Measurements from ENCODE around the gene DOC2A. TPM values are rescaled to one million over a fixed set of nuclear protein-coding genes. Genes with fewer than 3 reads are reported as not detected.

The DOC2A gene
- total and polyA plus RNA-seq, 5 experiments from 2014 or later = not detected

- Mint-ChIP-seq H3K4me3 (peak overlapping the region in 7 of 10 donors; percentile 24 to 55 (median 43)), H3K4me1 (peaks cover 27 to 37% (median 28%) of the 10 kb centered on the region in 4 donors), H3K36me3 (peaks cover 0 to 45% (median 3%) of the 10 kb centered on the region in 3 donors), H3K27ac (peak overlapping the region in 6 of 10 donors; percentile 8 to 84 (median 43)), H3K9me3 (no peaks in the 10 kb centered on the region), H3K27me3 (no peaks in the 10 kb centered on the region)
- ATAC-seq (no peak), DNase-seq (no peak)
- POLR2A ChIA-PET = interaction anchor here (0.5 to 3.6 kb wide), 4 partner anchors 16 to 1726 kb away, joined by 3 to 12 read pairs (median 4); partner anchors contain the start of genes TAOK2 and TMEM219
These were observed 18.4 kb downstream of the DOC2A start for GRCh38 chr16:29992344-29992967.

GRCh38 chr16:29991571-29991904 lies 19.3 kb downstream of the DOC2A start:
- ATAC-seq (no peak), DNase-seq (no peak)
- Mint-ChIP-seq H3K4me3 (no peak overlapping the region), H3K36me3 (peaks cover 0 to 50% (median 4%) of the 10 kb centered on the region in 3 donors), H3K9me3 (no peaks in the 10 kb centered on the region), H3K27me3 (no peaks in the 10 kb centered on the region), H3K4me1 (peaks cover 22 to 30% (median 23%) of the 10 kb centered on the region in 4 donors), H3K27ac (no peak overlapping the region)
- POLR2A ChIA-PET = interaction anchor here (0.5 to 3.6 kb wide), 2 partner anchors 17 to 138 kb away, joined by 4 to 12 read pairs; partner anchors contain the start of gene TAOK2

- POLR2A ChIA-PET = interaction anchor here (3.6 kb wide), 1 partner anchor 17 kb away, joined by 12 read pairs; the partner anchor contains the start of gene TAOK2
- Mint-ChIP-seq H3K36me3 (peaks cover 0 to 55% (median 5%) of the 10 kb centered on the region in 3 donors), H3K4me1 (peaks cover 17 to 25% (median 18%) of the 10 kb centered on the region in 4 donors), H3K27ac (peak overlapping the region in 1 of 10 donors; percentile 39), H3K9me3 (no peaks in the 10 kb centered on the region), H3K27me3 (no peaks in the 10 kb centered on the region), H3K4me3 (no peak overlapping the region)
- no peak for ATAC-seq
- no peak for DNase-seq
These were observed 19.8 kb downstream of the DOC2A start for GRCh38 chr16:29990883-29991570.

GRCh38 chr16:29990034-29990433 lies 20.8 kb downstream of the DOC2A start:
- ATAC-seq (no peak), DNase-seq (no peak)
- Mint-ChIP-seq H3K4me3 (no peak overlapping the region), H3K9me3 (no peaks in the 10 kb centered on the region), H3K27me3 (no peaks in the 10 kb centered on the region), H3K36me3 (peaks cover 0 to 62% (median 5%) of the 10 kb centered on the region in 3 donors), H3K4me1 (peaks cover 13 to 19% (median 15%) of the 10 kb centered on the region in 4 donors), H3K27ac (no peak overlapping the region)
- POLR2A ChIA-PET = interaction anchor here (0.6 kb wide), 2 partner anchors 29 to 30 kb away, joined by 3 to 8 read pairs; no protein-coding TSS in a partner anchor

- POLR2A ChIA-PET = interaction anchor here (0.6 kb wide), 1 partner anchor 28 kb away, joined by 3 read pairs; no protein-coding TSS in a partner anchor
- H3K9me3 Mint-ChIP-seq = no peaks in the 10 kb centered on the region
- ATAC-seq = no peak
- H3K36me3 Mint-ChIP-seq = peaks cover 0 to 67% (median 5%) of the 10 kb centered on the region in 3 donors
- no peak for DNase-seq
- peaks cover 5 to 12% (median 8%) of the 10 kb centered on the region in 4 donors for H3K4me1 Mint-ChIP-seq
- H3K27ac Mint-ChIP-seq = peak overlapping the region in 4 of 10 donors; percentile 22 to 84 (median 50)
- H3K4me3 Mint-ChIP-seq = no peak overlapping the region
- no peaks in the 10 kb centered on the region for H3K27me3 Mint-ChIP-seq
These were observed 21.5 kb downstream of the DOC2A start for GRCh38 chr16:29989111-29989858.

- Mint-ChIP-seq H3K27me3 (no peaks in the 10 kb centered on the region), H3K9me3 (no peaks in the 10 kb centered on the region), H3K4me3 (no peak overlapping the region), H3K4me1 (peaks cover 0 to 8% (median 2%) of the 10 kb centered on the region in 4 donors), H3K27ac (peak overlapping the region in 3 of 10 donors; percentile 28 to 84 (median 29)), H3K36me3 (peaks cover 0 to 71% (median 5%) of the 10 kb centered on the region in 3 donors)
- ATAC-seq = no peak
- POLR2A ChIA-PET = no interaction called here
- peak in 1 of 10 donors; percentile 52 for DNase-seq
These were observed 22.3 kb downstream of the DOC2A start for GRCh38 chr16:29988346-29989075.

- Mint-ChIP-seq H3K4me1 (peaks cover 0 to 8% (median 2%) of the 10 kb centered on the region in 4 donors), H3K9me3 (no peaks in the 10 kb centered on the region), H3K4me3 (no peak overlapping the region), H3K36me3 (peaks cover 0 to 76% (median 4%) of the 10 kb centered on the region in 3 donors), H3K27ac (peak overlapping the region in 2 of 10 donors; percentile 28 to 71), H3K27me3 (no peaks in the 10 kb centered on the region)
- DNase-seq = peak in 1 of 10 donors; percentile 45
- no peak for ATAC-seq
- POLR2A ChIA-PET = no interaction called here
These were observed 23.3 kb downstream of the DOC2A start for GRCh38 chr16:29987371-29988085.

- peaks cover 0 to 81% (median 4%) of the 10 kb centered on the region in 3 donors for H3K36me3 Mint-ChIP-seq
- ATAC-seq (no peak), DNase-seq (peak in 1 of 10 donors; percentile 58)
- no peak overlapping the region for H3K4me3 Mint-ChIP-seq
- POLR2A ChIA-PET = interaction anchor here (1.1 kb wide), 1 partner anchor 61 kb away, joined by 3 read pairs; the partner anchor contains the start of gene KCTD13
- H3K9me3 Mint-ChIP-seq = no peaks in the 10 kb centered on the region
- H3K27me3 Mint-ChIP-seq = no peaks in the 10 kb centered on the region
- no peak overlapping the region for H3K27ac Mint-ChIP-seq
- peaks cover 0 to 8% (median 2%) of the 10 kb centered on the region in 4 donors for H3K4me1 Mint-ChIP-seq
These were observed 23.9 kb downstream of the DOC2A start for GRCh38 chr16:29986931-29987330.

GRCh38 chr16:29986231-29986630 lies 24.6 kb downstream of the DOC2A start:
- no peak for ATAC-seq
- H3K36me3 Mint-ChIP-seq = peaks cover 0 to 79% (median 4%) of the 10 kb centered on the region in 3 donors
- H3K9me3 Mint-ChIP-seq = no peaks in the 10 kb centered on the region
- H3K4me1 Mint-ChIP-seq = peaks cover 0 to 8% (median 2%) of the 10 kb centered on the region in 4 donors
- H3K4me3 Mint-ChIP-seq = no peak overlapping the region
- H3K27me3 Mint-ChIP-seq = no peaks in the 10 kb centered on the region
- H3K27ac Mint-ChIP-seq = peak overlapping the region in 1 of 10 donors; percentile 53
- POLR2A ChIA-PET = interaction anchor here (0.9 to 1.1 kb wide), 2 partner anchors 13 to 60 kb away, joined by 3 read pairs; partner anchors contain the start of genes KCTD13 and TAOK2
- DNase-seq = peak in 1 of 10 donors; percentile 47

GRCh38 chr16:29985271-29985811 lies 25.5 kb downstream of the DOC2A start:
- peak overlapping the region in 1 of 10 donors; percentile 53 for H3K27ac Mint-ChIP-seq
- H3K9me3 Mint-ChIP-seq = no peaks in the 10 kb centered on the region
- H3K4me3 Mint-ChIP-seq = no peak overlapping the region
- ATAC-seq (no peak), DNase-seq (no peak)
- no peaks in the 10 kb centered on the region for H3K27me3 Mint-ChIP-seq
- H3K36me3 Mint-ChIP-seq = peaks cover 0 to 83% (median 4%) of the 10 kb centered on the region in 3 donors
- POLR2A ChIA-PET = interaction anchor here (0.5 to 0.9 kb wide), 3 partner anchors 12 to 384 kb away, joined by 3 read pairs; partner anchors contain the start of gene TAOK2
- H3K4me1 Mint-ChIP-seq = peaks cover 0 to 8% (median 2%) of the 10 kb centered on the region in 4 donors

- no peak for DNase-seq
- Mint-ChIP-seq H3K4me1 (peaks cover 0 to 8% (median 2%) of the 10 kb centered on the region in 4 donors), H3K27ac (no peak overlapping the region), H3K27me3 (no peaks in the 10 kb centered on the region), H3K4me3 (no peak overlapping the region), H3K36me3 (peaks cover 0 to 83% (median 6%) of the 10 kb centered on the region in 3 donors), H3K9me3 (no peaks in the 10 kb centered on the region)
- POLR2A ChIA-PET = interaction anchor here (0.6 kb wide), 1 partner anchor 133 kb away, joined by 3 read pairs; no protein-coding TSS in a partner anchor
- no peak for ATAC-seq
These were observed 26.1 kb downstream of the DOC2A start for GRCh38 chr16:29984764-29985147.

Data from naive thymus-derived CD8-positive, alpha-beta T cell (primary cell).